ENCODE data around the gene RASGRP4. TPM values are rescaled to one million over a fixed set of nuclear protein-coding genes. Genes with fewer than 3 reads are reported as not detected.
A peak's percentile ranks its signal among the peaks of the same experiment; 100 is the strongest.

The RASGRP4 gene
- polyA plus RNA-seq, 1 donor from 2014 or later = 0.25 TPM

- Mint-ChIP-seq H3K9me3 (no peaks in the 10 kb centered on the region), H3K4me1 (peaks cover 5 to 14% (median 10%) of the 10 kb centered on the region in 3 donors), H3K27ac (peak overlapping the region in 1 of 3 donors; percentile 71), H3K4me3 (peak overlapping the region in 3 of 4 donors; percentile 38 to 81 (median 43)), H3K27me3 (peaks cover 24% of the 10 kb centered on the region), H3K36me3 (peaks cover 26% of the 10 kb centered on the region)
These were observed 41.6 kb downstream of the RASGRP4 start for GRCh38 chr19:38384209-38385027.

DNA sequence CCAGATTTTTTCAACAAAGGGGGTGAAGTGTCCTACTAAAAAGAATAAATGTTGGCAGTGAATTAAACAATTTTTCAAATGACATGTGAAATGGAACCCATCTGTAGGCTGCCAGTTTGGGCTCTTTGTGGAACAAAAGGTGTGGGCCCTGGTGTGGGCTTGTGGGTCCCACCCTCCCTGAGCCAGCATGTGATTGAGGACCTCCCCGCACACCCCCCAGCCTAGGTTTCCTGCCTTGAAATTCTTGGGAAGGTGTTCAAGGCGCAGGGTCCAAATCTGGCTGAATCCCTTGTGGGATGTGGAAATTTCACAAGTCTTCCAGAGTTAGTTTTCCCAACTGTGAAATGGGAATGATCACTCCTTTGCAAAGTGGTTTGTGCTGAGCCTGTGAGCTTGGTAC is 42.3 kb downstream of the RASGRP4 start:
- Mint-ChIP-seq H3K4me1 (peaks cover 5 to 14% (median 10%) of the 10 kb centered on the region in 3 donors), H3K27ac (no peak overlapping the region), H3K4me3 (no peak overlapping the region), H3K27me3 (peaks cover 22% of the 10 kb centered on the region), H3K9me3 (no peaks in the 10 kb centered on the region), H3K36me3 (peaks cover 27% of the 10 kb centered on the region)

GRCh38 chr19:38383184-38383583 is 42.8 kb downstream of the RASGRP4 start:
- Mint-ChIP-seq H3K27me3 (peaks cover 21% of the 10 kb centered on the region), H3K9me3 (no peaks in the 10 kb centered on the region), H3K27ac (no peak overlapping the region), H3K36me3 (peaks cover 27% of the 10 kb centered on the region), H3K4me3 (no peak overlapping the region), H3K4me1 (peaks cover 4 to 13% (median 9%) of the 10 kb centered on the region in 3 donors)

DNA sequence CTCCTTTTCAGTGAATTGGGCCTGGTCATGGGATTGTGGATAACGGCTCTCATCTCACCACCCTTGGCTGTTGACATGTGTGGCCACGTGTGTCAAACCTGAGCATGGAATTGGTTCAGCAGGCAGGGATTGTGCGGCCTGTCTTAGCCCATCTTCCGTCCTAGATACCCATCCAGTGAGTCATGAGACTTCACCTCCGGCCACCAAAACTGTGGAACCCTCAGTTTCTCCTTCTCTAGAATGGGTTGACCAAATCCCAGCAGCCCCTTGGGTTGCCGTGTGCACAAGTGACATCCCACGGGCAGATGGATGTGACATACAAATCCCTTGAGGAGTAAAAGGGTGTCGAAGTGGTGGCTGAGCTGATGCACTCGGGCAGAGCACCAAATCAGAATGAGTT is 44.9 kb downstream of the RASGRP4 start:
- H3K36me3 Mint-ChIP-seq = peaks cover 27% of the 10 kb centered on the region

DNA sequence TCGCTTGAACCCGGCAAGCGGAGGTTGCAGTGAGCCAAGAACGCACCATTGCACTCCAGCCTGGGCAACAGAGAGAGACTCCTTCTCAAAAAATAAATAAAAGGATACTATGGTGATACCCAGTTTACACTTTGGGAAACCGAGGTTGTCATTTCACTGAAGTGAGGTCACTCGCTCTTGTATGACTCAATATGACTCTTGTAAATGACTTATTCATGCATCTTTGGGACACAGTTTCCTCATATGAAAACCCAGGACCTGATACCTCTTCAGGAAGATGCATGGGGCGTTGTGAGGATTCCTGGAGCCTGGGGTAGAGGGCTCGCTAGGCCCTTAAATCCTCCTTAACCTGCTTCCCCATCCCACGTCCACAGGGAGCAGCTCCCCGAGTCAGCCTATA is 47.2 kb downstream of the RASGRP4 start:
- peaks cover 12 to 27% (median 20%) of the 10 kb centered on the region in 3 donors for H3K4me1 Mint-ChIP-seq
- H3K27ac Mint-ChIP-seq = peak overlapping the region in 1 of 3 donors; percentile 45
- H3K9me3 Mint-ChIP-seq = no peaks in the 10 kb centered on the region
- H3K36me3 Mint-ChIP-seq = peaks cover 29% of the 10 kb centered on the region
- H3K27me3 Mint-ChIP-seq = peaks cover 1% of the 10 kb centered on the region
- peak overlapping the region in 1 of 4 donors; percentile 55 for H3K4me3 Mint-ChIP-seq

More for the DNA sequence above, 44.9 kb downstream of the RASGRP4 start:
- H3K27ac Mint-ChIP-seq = no peak overlapping the region
- peak overlapping the region in 1 of 4 donors; percentile 23 for H3K4me3 Mint-ChIP-seq
- H3K9me3 Mint-ChIP-seq = no peaks in the 10 kb centered on the region
- H3K4me1 Mint-ChIP-seq = peaks cover 0 to 10% (median 5%) of the 10 kb centered on the region in 3 donors
- H3K27me3 Mint-ChIP-seq = peaks cover 12% of the 10 kb centered on the region

- H3K27ac Mint-ChIP-seq = peak overlapping the region in 1 of 3 donors; percentile 67
- H3K4me3 Mint-ChIP-seq = peak overlapping the region in 2 of 4 donors; percentile 99
- H3K9me3 Mint-ChIP-seq = no peaks in the 10 kb centered on the region
- no peaks in the 10 kb centered on the region for H3K27me3 Mint-ChIP-seq
- peaks cover 20% of the 10 kb centered on the region for H3K36me3 Mint-ChIP-seq
- peaks cover 12 to 25% (median 20%) of the 10 kb centered on the region in 3 donors for H3K4me1 Mint-ChIP-seq
These were observed 49.0 kb downstream of the RASGRP4 start for GRCh38 chr19:38377052-38377451.

DNA sequence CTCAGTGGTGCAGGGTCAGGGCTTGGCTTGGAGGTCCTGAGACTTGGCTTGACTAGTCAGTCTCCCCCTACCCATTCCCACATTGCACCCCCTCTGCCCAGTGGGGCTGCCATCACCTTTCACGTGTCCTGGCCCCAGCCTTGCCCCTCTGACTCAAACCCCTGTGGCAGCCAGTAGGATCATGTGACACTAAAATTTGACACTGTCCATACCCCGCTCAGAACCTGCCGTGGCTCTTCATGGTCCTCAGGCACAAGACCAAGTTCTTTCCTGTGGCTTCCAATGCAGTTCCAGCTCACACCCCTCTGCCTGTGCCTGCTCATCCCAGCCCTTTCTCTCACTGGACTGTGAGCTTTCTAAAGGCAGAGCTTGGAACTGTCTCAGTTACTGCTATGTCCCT is 49.4 kb downstream of the RASGRP4 start:
- Mint-ChIP-seq H3K9me3 (no peaks in the 10 kb centered on the region), H3K4me3 (peak overlapping the region in 3 of 4 donors; percentile 80 to 99 (median 99)), H3K27me3 (no peaks in the 10 kb centered on the region), H3K4me1 (peaks cover 12 to 23% (median 20%) of the 10 kb centered on the region in 3 donors), H3K27ac (peak overlapping the region in 2 of 3 donors; percentile 19 to 67), H3K36me3 (peaks cover 17% of the 10 kb centered on the region)

DNA sequence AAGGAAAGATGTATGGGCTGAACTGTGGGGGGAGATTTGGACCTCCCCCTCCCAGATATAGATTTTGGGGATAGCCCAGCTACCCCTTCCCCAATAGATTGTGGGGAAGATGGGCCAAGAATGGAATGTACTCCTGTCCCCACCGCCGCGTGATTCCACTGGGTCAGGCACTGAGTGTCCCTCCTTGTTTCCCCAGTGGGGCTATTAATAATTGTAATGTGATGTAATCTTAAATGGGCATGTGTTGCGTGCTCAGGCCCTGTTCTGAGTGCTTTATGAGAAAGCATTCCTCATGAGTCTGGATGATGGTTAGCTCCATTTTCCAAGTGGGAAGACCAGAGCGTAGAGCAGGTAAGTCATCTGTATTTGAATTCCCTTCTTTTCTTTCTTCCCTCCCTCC is 50.3 kb downstream of the RASGRP4 start:
- Mint-ChIP-seq H3K4me3 (peak overlapping the region; percentile 99), H3K27me3 (peaks cover 3% of the 10 kb centered on the region), H3K4me1 (peaks cover 12 to 22% (median 20%) of the 10 kb centered on the region in 3 donors), H3K9me3 (no peaks in the 10 kb centered on the region), H3K36me3 (peaks cover 12% of the 10 kb centered on the region), H3K27ac (peak overlapping the region in 1 of 3 donors; percentile 76)

DNA sequence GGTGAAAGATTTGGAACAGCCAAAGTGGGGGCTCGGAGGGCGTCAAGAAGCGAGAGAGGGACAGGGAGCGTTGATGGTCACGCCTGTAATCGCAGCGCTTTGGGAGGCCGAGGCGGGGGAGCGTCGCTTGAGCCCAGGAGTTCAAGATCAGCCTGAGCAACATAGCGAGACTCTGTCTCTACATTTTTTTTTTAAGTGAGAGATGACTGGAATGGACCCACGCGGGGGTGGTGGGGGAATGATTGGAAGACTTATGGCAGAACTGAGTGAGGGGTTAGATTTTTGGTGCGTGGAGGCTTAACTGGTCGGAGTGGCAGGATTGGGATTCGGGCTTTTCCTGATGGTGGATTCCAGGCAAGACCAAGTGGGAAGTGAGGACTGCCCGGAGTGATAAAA is 50.9 kb downstream of the RASGRP4 start:
- Mint-ChIP-seq H3K27ac (peak overlapping the region; percentile 76 to 99 (median 97)), H3K27me3 (peaks cover 8% of the 10 kb centered on the region), H3K9me3 (no peaks in the 10 kb centered on the region), H3K4me3 (peak overlapping the region; percentile 99), H3K4me1 (peaks cover 12 to 22% (median 20%) of the 10 kb centered on the region in 3 donors), H3K36me3 (peaks cover 12% of the 10 kb centered on the region)

GRCh38 chr19:38374332-38375097 is 51.5 kb downstream of the RASGRP4 start, which contains the start of gene PSMD8:
Gene PSMD8 (plus strand): TSS chr19:38374571. CDS start chr19:38374602, 31 bp downstream.
- peaks cover 8% of the 10 kb centered on the region for H3K27me3 Mint-ChIP-seq
- peak within 1 kb of the TSS; percentile 76 to 99 (median 97) for H3K27ac Mint-ChIP-seq
- H3K4me3 Mint-ChIP-seq = peak within 1 kb of the TSS; percentile 99
- peaks cover 8% of the 10 kb centered on the region for H3K36me3 Mint-ChIP-seq
- H3K4me1 Mint-ChIP-seq = peaks cover 12 to 21% (median 20%) of the 10 kb centered on the region in 3 donors
- H3K9me3 Mint-ChIP-seq = no peaks in the 10 kb centered on the region

DNA sequence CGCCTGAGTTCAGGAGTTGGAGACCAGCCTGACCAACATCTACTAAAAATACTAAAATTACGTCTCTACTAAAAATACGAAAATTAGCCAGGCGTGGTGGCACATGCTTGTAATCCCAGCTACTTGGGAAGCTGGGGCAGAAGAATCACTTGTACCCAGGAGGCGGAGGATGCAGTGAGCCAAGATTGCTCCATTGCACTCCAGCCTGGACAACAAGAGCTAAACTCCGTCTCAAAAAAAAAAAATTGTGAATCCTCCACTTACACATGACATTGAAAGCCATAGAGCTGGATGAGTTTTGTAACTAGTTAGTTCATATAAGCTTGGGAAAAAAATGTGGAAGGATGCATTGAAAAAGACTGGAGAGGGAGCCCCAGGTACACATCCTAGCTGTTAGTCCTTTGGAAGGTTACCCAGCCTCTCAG is 52.1 kb downstream of the RASGRP4 start:
- peaks cover 12 to 21% (median 20%) of the 10 kb centered on the region in 3 donors for H3K4me1 Mint-ChIP-seq
- peak overlapping the region; percentile 76 to 97 (median 96) for H3K27ac Mint-ChIP-seq
- peaks cover 5% of the 10 kb centered on the region for H3K36me3 Mint-ChIP-seq
- H3K4me3 Mint-ChIP-seq = peak overlapping the region; percentile 99
- H3K9me3 Mint-ChIP-seq = no peaks in the 10 kb centered on the region
- H3K27me3 Mint-ChIP-seq = peaks cover 8% of the 10 kb centered on the region

- Mint-ChIP-seq H3K27me3 (peaks cover 8% of the 10 kb centered on the region), H3K4me3 (no peak overlapping the region), H3K4me1 (peaks cover 12 to 17% (median 15%) of the 10 kb centered on the region in 3 donors), H3K36me3 (peaks cover 5% of the 10 kb centered on the region), H3K27ac (no peak overlapping the region), H3K9me3 (no peaks in the 10 kb centered on the region)
These were observed 54.9 kb downstream of the RASGRP4 start for GRCh38 chr19:38371081-38371480.

DNA sequence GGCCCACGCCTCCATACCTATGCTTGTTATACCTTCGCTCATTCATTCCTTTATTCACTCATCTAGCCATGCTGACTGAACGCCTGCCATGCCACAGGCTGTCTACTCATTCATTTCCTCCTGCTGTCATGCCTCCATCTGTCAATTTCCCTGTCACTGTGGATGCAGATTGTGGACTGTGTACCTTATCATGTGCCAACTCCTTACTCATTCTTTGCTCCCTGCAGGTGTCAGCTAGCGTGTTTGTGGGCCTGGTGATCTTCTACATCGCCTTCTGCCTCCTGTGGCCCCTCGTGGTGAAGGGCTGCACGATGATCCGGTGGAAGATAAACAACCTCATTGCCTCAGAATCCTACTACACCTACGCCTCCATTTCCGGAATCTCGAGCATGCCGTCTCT is 55.7 kb downstream of the RASGRP4 start:
- Mint-ChIP-seq H3K27me3 (peaks cover 8% of the 10 kb centered on the region), H3K9me3 (no peaks in the 10 kb centered on the region), H3K36me3 (peaks cover 5% of the 10 kb centered on the region), H3K4me1 (peaks cover 9 to 10% (median 9%) of the 10 kb centered on the region in 3 donors), H3K27ac (peak overlapping the region in 1 of 3 donors; percentile 9), H3K4me3 (peak overlapping the region in 1 of 4 donors; percentile 12)

GRCh38 chr19:38369584-38369983 is 56.4 kb downstream of the RASGRP4 start:
- Mint-ChIP-seq H3K36me3 (peaks cover 4% of the 10 kb centered on the region), H3K27ac (no peak overlapping the region), H3K9me3 (no peaks in the 10 kb centered on the region), H3K4me1 (peaks cover 2 to 4% (median 3%) of the 10 kb centered on the region in 3 donors), H3K27me3 (peaks cover 8% of the 10 kb centered on the region), H3K4me3 (no peak overlapping the region)

DNA sequence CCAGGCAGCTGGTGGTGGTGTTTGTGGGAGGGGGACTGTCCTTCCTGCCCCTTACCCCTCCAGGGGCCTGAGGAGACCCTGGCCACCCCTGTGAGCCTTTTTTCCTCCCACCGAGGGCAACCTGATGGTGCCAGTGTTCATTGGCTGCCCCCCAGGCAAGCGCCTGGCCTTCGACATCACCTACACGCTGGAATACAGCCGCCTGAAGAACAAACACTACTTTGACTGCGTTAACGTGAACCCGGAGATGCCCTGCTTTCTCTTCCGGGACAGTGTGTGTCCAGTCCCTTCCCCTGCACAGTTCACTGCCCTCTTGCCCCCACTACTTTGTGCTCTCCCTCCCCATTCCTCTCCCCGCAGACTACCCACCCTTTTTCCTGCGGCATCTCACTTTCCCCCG is 59.0 kb downstream of the RASGRP4 start:
- no peak overlapping the region for H3K27ac Mint-ChIP-seq

More for the DNA sequence above, 59.0 kb downstream of the RASGRP4 start:
- Mint-ChIP-seq H3K9me3 (no peaks in the 10 kb centered on the region), H3K27me3 (peaks cover 8% of the 10 kb centered on the region), H3K4me1 (no peaks in the 10 kb centered on the region), H3K36me3 (no peaks in the 10 kb centered on the region), H3K4me3 (peak overlapping the region in 1 of 4 donors; percentile 26)
